22Rv1 (cell line): ENCODE measurements around the gene ENKD1.
A peak's percentile ranks its signal among the peaks of the same experiment; 100 is the strongest.

Source experiments
- H3K27ac ChIP-seq: fragments of 450-650 bp; 2 replicates; pipeline ENCODE4 v1.5.1; 2017
- CTCF ChIP-seq: fragments of 450-650 bp; IDR thresholded peaks from 2 replicates; pipeline ENCODE4 v1.5.1; 2017; ENCODE audit warnings: mild to moderate bottlenecking
- ZFX ChIP-seq: fragments of 450-650 bp; IDR thresholded peaks from 2 replicates; pipeline ENCODE4 v1.6.1; 2017; ENCODE audit warnings: antibody characterized with exemption, borderline replicate concordance

Gene ENKD1

GRCh38 chr16:67678354-67679023 is 11.9 kb upstream of the ENKD1 start:
- peak overlapping the region; percentile 37 for H3K27ac ChIP-seq
- TF ChIP-seq ZFX (no peak), CTCF (no peak)

GRCh38 chr16:67677712-67678111 is 11.2 kb upstream of the ENKD1 start:
- no peak for TF ChIP-seq ZFX
- no peak for TF ChIP-seq CTCF
- peak overlapping the region; percentile 37 for H3K27ac ChIP-seq

- TF ChIP-seq CTCF = no peak
- no peak for TF ChIP-seq ZFX
- peak overlapping the region; percentile 37; the same call in 1 of the 2 replicates for H3K27ac ChIP-seq
Measured at GRCh38 chr16:67676939-67677338, 10.4 kb upstream of the ENKD1 start.

- H3K27ac ChIP-seq = peak overlapping the region; percentile 37; the same call in 1 of the 2 replicates
Measured at GRCh38 chr16:67676516-67676915, 10.0 kb upstream of the ENKD1 start.

GRCh38 chr16:67675999-67676398 is 9.4 kb upstream of the ENKD1 start:
- no peak overlapping the region for H3K27ac ChIP-seq
- no peak for TF ChIP-seq CTCF

More at GRCh38 chr16:67676516-67676915, 10.0 kb upstream of the ENKD1 start:
- TF ChIP-seq CTCF = no peak
- no peak for TF ChIP-seq ZFX

- no peak for TF ChIP-seq CTCF
- TF ChIP-seq ZFX = no peak
- H3K27ac ChIP-seq = no peak overlapping the region
Measured at GRCh38 chr16:67675579-67675935, 9.0 kb upstream of the ENKD1 start.

- TF ChIP-seq CTCF (no peak), ZFX (no peak)
- no peak overlapping the region for H3K27ac ChIP-seq
Measured at GRCh38 chr16:67674851-67675578, 8.5 kb upstream of the ENKD1 start.
